ENCODE data around the gene GREB1L.

GREB1L gene

GRCh38 chr18:21383031-21383430 lies 141.0 kb downstream of the GREB1L start:
- Mint-ChIP-seq H3K27me3 (ENCODE audit: low read depth, poor library complexity) (no peaks in the 10 kb centered on the region), H3K4me1 (no peaks in the 10 kb centered on the region), H3K36me3 (ENCODE audit: low read depth) (peaks cover 74% of the 10 kb centered on the region)

DNA sequence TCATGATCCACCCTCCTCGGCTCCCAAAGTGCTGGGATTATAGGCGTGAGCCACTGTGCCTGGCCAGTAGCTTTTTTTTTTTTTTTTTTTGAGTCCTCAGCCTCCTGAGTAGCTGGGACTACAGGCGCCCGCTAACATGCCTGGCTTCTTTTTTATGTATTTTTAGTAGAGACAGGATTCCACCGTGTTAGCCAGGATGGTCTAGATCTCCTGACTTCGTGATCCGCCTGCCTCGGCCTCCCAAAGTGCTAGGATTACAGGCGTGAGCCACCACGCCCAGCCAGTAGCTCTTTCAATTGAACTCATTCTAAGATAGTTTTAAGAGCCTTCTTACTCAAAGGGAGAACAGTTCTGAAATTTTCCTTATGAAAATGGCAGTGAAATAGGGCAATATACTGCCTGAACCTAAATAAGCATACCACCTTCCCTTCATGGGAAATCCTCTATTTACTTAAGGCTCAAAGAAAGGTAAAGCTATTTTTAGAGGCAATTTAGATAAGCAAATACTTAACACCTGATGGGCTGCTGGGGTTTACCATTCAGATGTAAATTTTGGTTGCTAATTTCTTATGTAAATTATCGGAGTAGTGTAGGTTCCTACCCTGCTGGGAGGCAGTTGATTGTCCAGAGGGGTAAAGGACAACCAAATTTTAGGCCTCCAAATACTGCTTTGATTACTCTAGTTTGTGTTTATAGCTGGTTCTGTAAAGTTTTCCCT lies 144.7 kb downstream of the GREB1L start:
- Mint-ChIP-seq H3K4me1 (peaks cover 5% of the 10 kb centered on the region), H3K27me3 (ENCODE audit: low read depth, poor library complexity) (no peaks in the 10 kb centered on the region), H3K36me3 (ENCODE audit: low read depth) (peaks cover 80% of the 10 kb centered on the region), H3K9me3 (no peaks in the 10 kb centered on the region), H3K27ac (peak overlapping the region; percentile 57), H3K4me3 (no peak overlapping the region)
- TF ChIP-seq, protein P1, sequence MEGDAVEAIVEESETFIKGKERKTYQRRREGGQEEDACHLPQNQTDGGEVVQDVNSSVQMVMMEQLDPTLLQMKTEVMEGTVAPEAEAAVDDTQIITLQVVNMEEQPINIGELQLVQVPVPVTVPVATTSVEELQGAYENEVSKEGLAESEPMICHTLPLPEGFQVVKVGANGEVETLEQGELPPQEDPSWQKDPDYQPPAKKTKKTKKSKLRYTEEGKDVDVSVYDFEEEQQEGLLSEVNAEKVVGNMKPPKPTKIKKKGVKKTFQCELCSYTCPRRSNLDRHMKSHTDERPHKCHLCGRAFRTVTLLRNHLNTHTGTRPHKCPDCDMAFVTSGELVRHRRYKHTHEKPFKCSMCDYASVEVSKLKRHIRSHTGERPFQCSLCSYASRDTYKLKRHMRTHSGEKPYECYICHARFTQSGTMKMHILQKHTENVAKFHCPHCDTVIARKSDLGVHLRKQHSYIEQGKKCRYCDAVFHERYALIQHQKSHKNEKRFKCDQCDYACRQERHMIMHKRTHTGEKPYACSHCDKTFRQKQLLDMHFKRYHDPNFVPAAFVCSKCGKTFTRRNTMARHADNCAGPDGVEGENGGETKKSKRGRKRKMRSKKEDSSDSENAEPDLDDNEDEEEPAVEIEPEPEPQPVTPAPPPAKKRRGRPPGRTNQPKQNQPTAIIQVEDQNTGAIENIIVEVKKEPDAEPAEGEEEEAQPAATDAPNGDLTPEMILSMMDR (IDR thresholded peaks at IDR 0.05) = no peak
- no peak for DNase-seq

More at GRCh38 chr18:21383031-21383430, 141.0 kb downstream of the GREB1L start:
- H3K4me3 Mint-ChIP-seq = no peak overlapping the region
- no peaks in the 10 kb centered on the region for H3K9me3 Mint-ChIP-seq
- H3K27ac Mint-ChIP-seq = peak overlapping the region; percentile 61
- DNase-seq = no peak
- TF ChIP-seq, protein P1 (IDR thresholded peaks at IDR 0.05) = no peak

GRCh38 chr18:21387886-21388285 lies 145.9 kb downstream of the GREB1L start:
- TF ChIP-seq, protein P1 (IDR thresholded peaks at IDR 0.05) = no peak
- peaks cover 5% of the 10 kb centered on the region for H3K4me1 Mint-ChIP-seq

DNA sequence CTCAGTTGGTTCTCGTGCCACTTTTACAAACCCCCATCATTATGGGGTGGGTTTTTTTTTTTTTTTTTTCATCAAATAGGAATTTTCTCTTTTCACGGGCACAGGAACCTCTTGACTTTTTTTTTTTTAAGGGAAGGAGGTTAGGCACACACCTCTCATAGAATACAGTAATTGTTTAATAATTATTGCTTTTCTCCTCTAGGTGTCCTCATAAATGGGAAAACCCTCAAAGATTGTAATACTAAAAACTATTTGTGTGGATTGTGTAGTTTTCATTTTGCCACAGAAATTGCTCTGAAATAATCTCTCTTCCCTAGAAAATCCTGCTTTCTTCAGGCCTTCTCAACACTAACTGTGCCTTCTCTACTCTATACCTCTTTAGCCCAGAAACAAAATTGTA lies 147.3 kb downstream of the GREB1L start:
- H3K9me3 Mint-ChIP-seq = no peaks in the 10 kb centered on the region
- H3K4me1 Mint-ChIP-seq = peaks cover 5% of the 10 kb centered on the region
- peaks cover 87% of the 10 kb centered on the region for H3K36me3 Mint-ChIP-seq (ENCODE audit: low read depth)

More at GRCh38 chr18:21387886-21388285, 145.9 kb downstream of the GREB1L start:
- Mint-ChIP-seq H3K9me3 (no peaks in the 10 kb centered on the region), H3K4me3 (no peak overlapping the region), H3K27ac (no peak overlapping the region), H3K27me3 (ENCODE audit: low read depth, poor library complexity) (no peaks in the 10 kb centered on the region), H3K36me3 (ENCODE audit: low read depth) (peaks cover 86% of the 10 kb centered on the region)
- DNase-seq = no peak

GRCh38 chr18:21389903-21390302 lies 147.9 kb downstream of the GREB1L start:
- DNase-seq = no peak
- Mint-ChIP-seq H3K27me3 (ENCODE audit: low read depth, poor library complexity) (no peaks in the 10 kb centered on the region), H3K4me3 (no peak overlapping the region), H3K4me1 (peaks cover 5% of the 10 kb centered on the region), H3K36me3 (ENCODE audit: low read depth) (peaks cover 85% of the 10 kb centered on the region), H3K9me3 (no peaks in the 10 kb centered on the region), H3K27ac (peak overlapping the region; percentile 22)
- TF ChIP-seq, protein P1 (IDR thresholded peaks at IDR 0.05) = no peak

More for the DNA sequence above, 147.3 kb downstream of the GREB1L start:
- TF ChIP-seq, protein P1 (IDR thresholded peaks at IDR 0.05) = no peak
- Mint-ChIP-seq H3K27me3 (ENCODE audit: low read depth, poor library complexity) (no peaks in the 10 kb centered on the region), H3K27ac (peak overlapping the region; percentile 22), H3K4me3 (no peak overlapping the region)
- DNase-seq = no peak
